SK-N-SH (cell line): ENCODE data around the gene GALNT18. TPM values are rescaled to one million over a fixed set of nuclear protein-coding genes. Genes with fewer than 3 reads are reported as not detected.

Source experiments
- CTCF ChIA-PET: fragments of 300-600, 350-600 bp; formaldehyde crosslinking; extraction: SDS; loops from one replicate; lab custom pipeline; 2021; lab: Yijun Ruan, JAX
- POLR2A ChIA-PET: fragments of 350-600 bp; sonication (Branson Sonifier 250); formaldehyde crosslinking; extraction: SDS; loops from one replicate; lab custom pipeline; 2020; ENCODE audit warnings: antibody characterized with exemption, inconsistent platforms; lab: Yijun Ruan, JAX
- DNase-seq: peaks from one replicate; pipeline ENCODE4 v3.0.0; 2012
- H2AFZ ChIP-seq: fragments of 200-600 bp; sonication (generic); 2 replicates; pipeline ENCODE4 v1.8.1; 2016; ENCODE audit warnings: antibody characterized with exemption, mild to moderate bottlenecking, low read depth
- H3F3A ChIP-seq: fragments of 200-600 bp; sonication (generic); replicated peaks from 2 replicates; pipeline ENCODE3; 2016; ENCODE audit warnings: antibody characterized with exemption, mild to moderate bottlenecking; ENCODE audit not compliant: insufficient read depth
- H3K27ac ChIP-seq, 2 experiments: fragments of 200-500 bp in 1 of 2; fragments of 200-600 bp in 1 of 2; sonication (Bioruptor generic) in 1 of 2; sonication (generic), shearing (Covaris generic) in 1 of 2; 2 replicates each; pipeline versions ENCODE4 v1.5.1 to v1.6.1; 2014 to 2016; ENCODE audit warnings: low read depth in 2 of 2, inconsistent platforms in 1 of 2, low read length in 1 of 2, mild to moderate bottlenecking in 1 of 2, mixed read lengths in 1 of 2
- H3K27me3 ChIP-seq: fragments of 200-600 bp; sonication (generic), shearing (Covaris generic); 2 replicates; pipeline ENCODE4 v1.6.1; 2016; ENCODE audit warnings: mixed run types; ENCODE audit not compliant: insufficient read depth
- H3K36me3 ChIP-seq, 2 experiments: fragments of 200-500 bp in 1 of 2; fragments of 200-600 bp in 1 of 2; sonication (Bioruptor generic) in 1 of 2; sonication (generic) in 1 of 2; replicated peaks in 1 of 2; 2 replicates each; pipeline versions ENCODE3 to v1.5.1; 2014 to 2016; ENCODE audit warnings: low read length in 1 of 2, mild to moderate bottlenecking in 1 of 2; ENCODE audit not compliant: insufficient read depth in 2 of 2, control insufficient read depth in 1 of 2
- H3K4me1 ChIP-seq, 2 experiments: fragments of 200-500 bp in 1 of 2; fragments of 200-600 bp in 1 of 2; sonication (Bioruptor generic) in 1 of 2; sonication (generic), shearing (Covaris generic) in 1 of 2; 2 replicates each; pipeline versions ENCODE4 v1.5.1 to v1.6.1; 2014 to 2016; ENCODE audit warnings: low read depth in 1 of 2, low read length in 1 of 2, mixed run types in 1 of 2; ENCODE audit not compliant: insufficient read depth in 2 of 2, control insufficient read depth in 1 of 2
- H3K4me2 ChIP-seq: fragments of 200-600 bp; sonication (generic), shearing (Covaris generic); 2 replicates; pipeline ENCODE4 v1.6.1; 2017; ENCODE audit warnings: mixed run types
- H3K4me3 ChIP-seq, 2 experiments: fragments of 200-500 bp in 1 of 2; fragments of 200-600 bp in 1 of 2; sonication (Bioruptor generic) in 1 of 2; sonication (generic), shearing (Covaris generic) in 1 of 2; 2 replicates each; pipeline versions ENCODE4 v1.5.1 to v1.8.1; 2014 to 2016; ENCODE audit warnings: low read depth in 2 of 2, inconsistent platforms in 1 of 2, low read length in 1 of 2, mild to moderate bottlenecking in 1 of 2, mixed read lengths in 1 of 2, moderate library complexity in 1 of 2
- H3K79me2 ChIP-seq: fragments of 200-600 bp; sonication (generic); 2 replicates; pipeline ENCODE4 v1.8.1; 2017; ENCODE audit warnings: mild to moderate bottlenecking; ENCODE audit not compliant: insufficient read depth
- H3K9ac ChIP-seq: fragments of 200-600 bp; sonication (generic); 2 replicates; pipeline ENCODE4 v1.6.1; 2017; ENCODE audit warnings: mixed run types
- H3K9me2 ChIP-seq: fragments of 200-600 bp; sonication (generic); 2 replicates; pipeline ENCODE4 v1.6.1; 2017; ENCODE audit warnings: mixed run types
- H3K9me3 ChIP-seq: fragments of 200-600 bp; sonication (generic); 2 replicates; pipeline ENCODE4 v1.6.1; 2017; ENCODE audit warnings: mixed run types, mild to moderate bottlenecking, moderate library complexity
- H4K20me1 ChIP-seq: fragments of 200-600 bp; sonication (generic); 2 replicates; pipeline ENCODE4 v1.6.1; 2017; ENCODE audit warnings: mild to moderate bottlenecking, mixed run types; ENCODE audit not compliant: insufficient read depth
- FOSL2 ChIP-seq: IDR thresholded peaks from 2 replicates; pipeline ENCODE4 v1.4.0; 2012; ENCODE audit warnings: low read depth, mild to moderate bottlenecking, moderate library complexity, borderline replicate concordance
- FOXJ3 ChIP-seq: sonication (generic); formaldehyde crosslinking; IDR thresholded peaks from 2 replicates; pipeline ENCODE4 v1.5.1; 2020; ENCODE audit warnings: mild to moderate bottlenecking, missing genetic modification reagents
- FOXM1 ChIP-seq: IDR thresholded peaks from 2 replicates; pipeline ENCODE4 v1.4.0; 2012; ENCODE audit warnings: low read depth, mild to moderate bottlenecking
- GABPA ChIP-seq: IDR thresholded peaks from 2 replicates; pipeline ENCODE4 v1.4.0; 2012; ENCODE audit warnings: low read depth, mild to moderate bottlenecking
- IRF3 ChIP-seq: fragments of 150-350 bp; IDR thresholded peaks from 2 replicates; pipeline ENCODE4 v1.6.1; 2016; ENCODE audit warnings: mild to moderate bottlenecking, low read depth, low read length
- JUND ChIP-seq: IDR thresholded peaks from 2 replicates; pipeline ENCODE4 v1.4.0; 2012
- PBX3 ChIP-seq: IDR thresholded peaks from 2 replicates; pipeline ENCODE4; 2012
- POLR2AphosphoS5 ChIP-seq: IDR thresholded peaks from 2 replicates; pipeline ENCODE4 v1.6.1; 2012; ENCODE audit warnings: low read depth, low read length
- SIN3A ChIP-seq: IDR thresholded peaks from 2 replicates; pipeline ENCODE4 v1.6.1; 2012; ENCODE audit warnings: low read depth, mild to moderate bottlenecking, low read length, moderate library complexity, borderline replicate concordance
- TAF1 ChIP-seq: IDR thresholded peaks from 2 replicates; pipeline ENCODE4 v1.6.1; 2012; ENCODE audit warnings: low read depth, mild to moderate bottlenecking, low read length, moderate library complexity, borderline replicate concordance
- TEAD4 ChIP-seq: IDR thresholded peaks from 2 replicates; pipeline ENCODE4 v1.4.0; 2012; ENCODE audit warnings: mild to moderate bottlenecking, borderline replicate concordance; ENCODE audit not compliant: insufficient read depth
- USF1 ChIP-seq: IDR thresholded peaks from 2 replicates; pipeline ENCODE4 v1.4.0; 2012; ENCODE audit warnings: low read depth, borderline replicate concordance
- YY1 ChIP-seq: IDR thresholded peaks from 2 replicates; pipeline ENCODE4 v1.4.0; 2012; ENCODE audit warnings: low read depth, mild to moderate bottlenecking
- WGBS: methylation state at CpG from one replicate; pipeline ENCODE4 v1.1.6; 2017; ENCODE audit warnings: low lambda C conversion rate; 5-methylcytosine and 5-hydroxymethylcytosine counted together
- polyA plus RNA-seq, 3 experiments: library from polyadenylated mRNA; depleted of rRNA; stranded (reverse); fragments of >200 nt; gene quantifications; 2 replicates each; pipeline ENCODE4 v1.2.3, GENCODE V29; 2012

GALNT18 gene
- polyA plus RNA-seq, 1 of the 3 experiments (the other 2 are of a cell fraction) = 0.64 TPM

- CTCF ChIA-PET = interaction anchor here (0.9 kb wide), 1 partner anchor 589 kb away, joined by 3 read pairs; no protein-coding TSS in a partner anchor
- WGBS = 50% methylated on average over 1 of the region's 1 CpG
These were observed 4.3 kb upstream of the GALNT18 start for GRCh38 chr11:11626128-11626527.

GRCh38 chr11:11624926-11625325, 3.1 kb upstream of the GALNT18 start:
- Histone ChIP-seq H3K79me2 (no peaks in the 10 kb centered on the region), H3K27me3 (peaks cover 27% of the 10 kb centered on the region), H3K4me2 (no peak overlapping the region), H3K9me2 (no peaks in the 10 kb centered on the region), H4K20me1 (no peaks in the 10 kb centered on the region), H3K9me3 (no peaks in the 10 kb centered on the region), H3K4me1 (peaks cover 0 to 20% of the 10 kb centered on the region in 2 experiments; a peak in 1 of 4 replicates), H3F3A (no peaks in the 10 kb centered on the region), H3K9ac (no peak overlapping the region), H3K4me3 (no peak overlapping the region), H3K27ac (no peak overlapping the region), H2AFZ (no peak overlapping the region), H3K36me3 (no peaks in the 10 kb centered on the region)
- WGBS = 78% methylated on average over 4 of the region's 4 CpGs
- TF ChIP-seq TAF1 (no peak), JUND (no peak), USF1 (no peak), FOSL2 (no peak), FOXM1 (no peak), FOXJ3 (CRISPR knock-in tag) (no peak)
- DNase-seq = no peak
- POLR2A ChIA-PET = no interaction called here
- CTCF ChIA-PET = interaction anchor here (0.7 to 1.3 kb wide), 2 partner anchors 17 to 163 kb away, joined by 3 read pairs; no protein-coding TSS in a partner anchor

More at GRCh38 chr11:11626128-11626527, 4.3 kb upstream of the GALNT18 start:
- Histone ChIP-seq H3K9me2 (no peaks in the 10 kb centered on the region), H3K36me3 (no peaks in the 10 kb centered on the region), H2AFZ (no peak overlapping the region), H3K4me1 (peaks cover 0 to 10% of the 10 kb centered on the region in 2 experiments; a peak in 1 of 4 replicates), H3F3A (no peaks in the 10 kb centered on the region), H3K4me3 (no peak overlapping the region), H4K20me1 (no peaks in the 10 kb centered on the region), H3K4me2 (no peak overlapping the region)
- no peak for DNase-seq
- POLR2A ChIA-PET = no interaction called here
- TF ChIP-seq TEAD4 (no peak), GABPA (no peak), POLR2AphosphoS5 (no peak), YY1 (no peak), SIN3A (no peak), FOXJ3 (CRISPR knock-in tag) (no peak), IRF3 (no peak), PBX3 (no peak)
- TF ChIP-seq, all 33 proteins: peak for 0
- no peak overlapping the region for H3K9ac ChIP-seq
- no peaks in the 10 kb centered on the region for H3K79me2 ChIP-seq
- peaks cover 15% of the 10 kb centered on the region for H3K27me3 ChIP-seq
- H3K27ac ChIP-seq = no peak overlapping the region
- no peaks in the 10 kb centered on the region for H3K9me3 ChIP-seq
